Skin of body (tissue), 2 donors: Measurements from ENCODE around the gene WDHD1. TPM values are rescaled to one million over a fixed set of nuclear protein-coding genes. Genes with fewer than 3 reads are reported as not detected.
A peak's percentile ranks its signal among the peaks of the same experiment; 100 is the strongest.
"Not testable (repeated sequence)": the region's sequence is repeated elsewhere in the genome, so short reads cannot be mapped to it uniquely, and the experiment has no call there.

Source experiments
- DNase-seq: peaks from one replicate; lab custom pipeline; 2025; lab: John Stamatoyannopoulos, UW
- total RNA-seq: library from RNA; depleted of rRNA; stranded (reverse); fragments of >200 nt; gene quantifications from one replicate; pipeline ENCODE4 v1.2.3, GENCODE V29; 2014

The WDHD1 gene
- total RNA-seq, 1 donor from 2014 or later: 10.3 TPM

GRCh38 chr14:54908973-54909372 lies 117.9 kb downstream of the WDHD1 start:
- not testable (repeated sequence) for DNase-seq

- no peak for DNase-seq
Measured at GRCh38 chr14:54908190-54908589, 118.7 kb downstream of the WDHD1 start.

GRCh38 chr14:54906075-54906474 lies 120.8 kb downstream of the WDHD1 start:
- no peak for DNase-seq

- peak; percentile 11 for DNase-seq
Measured at GRCh38 chr14:54902521-54903420, 124.1 kb downstream of the WDHD1 start, which contains the start of gene GCH1. Gene GCH1, minus strand, starts transcription at chr14:54902826. Its CDS starts 163 bp downstream, at chr14:54902663.

- DNase-seq: no peak
Measured at GRCh38 chr14:54902143-54902520, 124.8 kb downstream of the WDHD1 start.

- no peak for DNase-seq
Measured at GRCh38 chr14:54901380-54902142, 125.3 kb downstream of the WDHD1 start.

- DNase-seq: no peak
Measured at GRCh38 chr14:54899573-54899972, 127.3 kb downstream of the WDHD1 start.

GRCh38 chr14:54897809-54898555 lies 128.9 kb downstream of the WDHD1 start:
- not testable (repeated sequence) for DNase-seq

GRCh38 chr14:54895683-54896082 lies 131.2 kb downstream of the WDHD1 start:
- no peak for DNase-seq

GRCh38 chr14:54894995-54895394 lies 131.9 kb downstream of the WDHD1 start:
- DNase-seq: no peak

- DNase-seq: peak; percentile 32
Measured at GRCh38 chr14:54893151-54893760, 133.6 kb downstream of the WDHD1 start.

GRCh38 chr14:54891471-54892245 lies 135.2 kb downstream of the WDHD1 start:
- no peak for DNase-seq

GRCh38 chr14:54890788-54891187 lies 136.1 kb downstream of the WDHD1 start:
- no peak for DNase-seq

- no peak for DNase-seq
Measured at GRCh38 chr14:54889919-54890318, 137.0 kb downstream of the WDHD1 start.

Other genes with a start within 250 kb of the WDHD1 start
- 3.5 TPM for gene GCH1, start 124.3 kb downstream of the WDHD1 start, total RNA-seq
- 12.5 TPM for gene SOCS4, start 137 bp upstream of the WDHD1 start, total RNA-seq
- 24.7 TPM for gene MAPK1IP1L, start 24.5 kb upstream of the WDHD1 start, total RNA-seq
- 154 TPM for gene LGALS3, start 102.2 kb upstream of the WDHD1 start, total RNA-seq
- gene DLGAP5, start 164.5 kb upstream of the WDHD1 start, total RNA-seq: 13.7 TPM
- gene FBXO34, start 244.3 kb upstream of the WDHD1 start, total RNA-seq: 29.7 TPM